Type B pancreatic cell (in vitro differentiated cells): Measurements from ENCODE around the gene TMCC1. TPM values are rescaled to one million over a fixed set of nuclear protein-coding genes. Genes with fewer than 3 reads are reported as not detected.
"Not testable (repeated sequence)": the region's sequence is repeated elsewhere in the genome, so short reads cannot be mapped to it uniquely, and the experiment has no call there.

ENCODE experiments used
- DNase-seq: peaks from one replicate; pipeline ENCODE4 v3.0.0; 2021; ENCODE audit warnings: mixed read lengths; ENCODE audit not compliant: unreplicated experiment; ENCODE audit errors: extremely low spot score
- H3K27ac Mint-ChIP-seq: 2 replicates; pipeline ENCODE4 v1.8.0; 2021; ENCODE audit warnings: mild to moderate bottlenecking, mixed read lengths
- H3K27me3 Mint-ChIP-seq: 2 replicates; pipeline ENCODE4 v1.8.0; 2021; ENCODE audit warnings: mixed read lengths
- H3K36me3 Mint-ChIP-seq: 2 replicates; pipeline ENCODE4 v1.8.0; 2021; ENCODE audit warnings: mixed read lengths
- H3K4me1 Mint-ChIP-seq: one replicate; pipeline ENCODE4 v1.8.0; 2021; ENCODE audit warnings: mixed read lengths; ENCODE audit not compliant: unreplicated experiment
- H3K4me3 Mint-ChIP-seq: 2 replicates; pipeline ENCODE4 v1.8.0; 2021; ENCODE audit warnings: mild to moderate bottlenecking, mixed read lengths
- H3K9me3 Mint-ChIP-seq: 2 replicates; pipeline ENCODE4 v1.8.0; 2021; ENCODE audit warnings: mixed read lengths
- total RNA-seq: library from RNA; stranded (reverse); gene quantifications from 2 replicates; pipeline ENCODE4 v1.2.1, GENCODE V29; 2021; ENCODE audit warnings: low replicate concordance
- TF ChIP-seq, protein P1 (sequence below): fragments of 200-600 bp; sonication (generic); conservative IDR thresholded peaks from 2 replicates; pipeline ENCODE4 v1.5.0; 2021; ENCODE audit warnings: antibody characterized with exemption, mild to moderate bottlenecking

Gene TMCC1
- total RNA-seq, 1 donor from 2014 or later: 46.9 TPM

DNA sequence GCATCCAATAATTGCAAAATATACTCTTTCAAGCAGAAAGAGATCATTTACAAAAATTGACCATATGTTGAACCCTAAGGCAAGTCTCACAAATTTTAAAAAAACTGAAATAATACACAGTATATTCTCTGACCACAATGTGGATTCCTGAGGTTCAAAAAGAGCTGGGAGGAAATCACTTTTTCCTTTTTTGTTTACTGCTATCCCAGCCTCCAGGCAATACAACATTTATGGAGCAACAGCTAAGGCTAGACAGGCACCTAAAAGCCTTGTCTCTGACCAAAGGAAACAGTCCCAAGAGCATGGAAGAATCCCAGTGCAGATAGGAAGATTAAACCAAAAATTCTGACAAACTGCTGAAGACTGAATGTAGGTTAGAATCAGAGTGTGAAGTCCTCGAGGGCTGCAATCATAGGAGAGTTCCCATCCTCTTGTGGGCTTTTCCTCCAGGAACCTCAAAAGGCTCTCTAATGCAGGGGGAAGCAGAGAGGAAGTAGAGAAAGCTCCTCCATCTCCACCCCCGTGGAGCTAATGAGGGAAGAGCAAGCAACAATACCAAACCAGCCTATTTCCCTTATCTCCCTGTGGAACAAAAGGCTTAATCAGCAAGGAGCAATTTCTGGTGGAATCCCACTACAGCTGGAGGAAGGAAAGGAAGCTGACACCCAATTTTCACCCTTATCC, 57.0 kb downstream of the TMCC1 start:
- Mint-ChIP-seq H3K27me3 (no peaks in the 10 kb centered on the region), H3K4me1 (peaks cover 23% of the 10 kb centered on the region), H3K4me3 (no peak overlapping the region), H3K36me3 (peaks cover 13% of the 10 kb centered on the region), H3K27ac (no peak overlapping the region), H3K9me3 (no peaks in the 10 kb centered on the region)
- TF ChIP-seq, protein P1, sequence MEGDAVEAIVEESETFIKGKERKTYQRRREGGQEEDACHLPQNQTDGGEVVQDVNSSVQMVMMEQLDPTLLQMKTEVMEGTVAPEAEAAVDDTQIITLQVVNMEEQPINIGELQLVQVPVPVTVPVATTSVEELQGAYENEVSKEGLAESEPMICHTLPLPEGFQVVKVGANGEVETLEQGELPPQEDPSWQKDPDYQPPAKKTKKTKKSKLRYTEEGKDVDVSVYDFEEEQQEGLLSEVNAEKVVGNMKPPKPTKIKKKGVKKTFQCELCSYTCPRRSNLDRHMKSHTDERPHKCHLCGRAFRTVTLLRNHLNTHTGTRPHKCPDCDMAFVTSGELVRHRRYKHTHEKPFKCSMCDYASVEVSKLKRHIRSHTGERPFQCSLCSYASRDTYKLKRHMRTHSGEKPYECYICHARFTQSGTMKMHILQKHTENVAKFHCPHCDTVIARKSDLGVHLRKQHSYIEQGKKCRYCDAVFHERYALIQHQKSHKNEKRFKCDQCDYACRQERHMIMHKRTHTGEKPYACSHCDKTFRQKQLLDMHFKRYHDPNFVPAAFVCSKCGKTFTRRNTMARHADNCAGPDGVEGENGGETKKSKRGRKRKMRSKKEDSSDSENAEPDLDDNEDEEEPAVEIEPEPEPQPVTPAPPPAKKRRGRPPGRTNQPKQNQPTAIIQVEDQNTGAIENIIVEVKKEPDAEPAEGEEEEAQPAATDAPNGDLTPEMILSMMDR: no peak
- DNase-seq: no peak

DNA sequence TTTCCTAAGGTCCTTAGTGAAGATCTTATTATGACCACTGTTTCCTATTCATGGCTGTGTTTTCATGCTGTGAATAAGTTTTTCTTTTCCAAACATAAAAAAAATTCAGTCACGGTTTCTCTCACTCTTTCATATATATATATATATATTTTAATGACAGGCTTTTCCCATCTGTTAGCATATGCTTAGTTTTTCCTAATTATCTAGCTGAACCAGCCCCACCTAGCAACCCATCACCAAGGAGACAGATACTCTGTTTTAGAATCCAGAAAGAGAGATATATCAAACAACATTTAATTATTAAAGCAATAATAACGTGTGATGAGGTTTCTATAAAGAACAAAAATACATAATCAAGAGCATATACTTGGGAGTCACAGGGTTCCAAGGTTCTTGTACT, 58.3 kb downstream of the TMCC1 start:
- TF ChIP-seq, protein P1: no peak
- Mint-ChIP-seq H3K4me1 (peaks cover 23% of the 10 kb centered on the region), H3K4me3 (no peak overlapping the region), H3K36me3 (peaks cover 7% of the 10 kb centered on the region), H3K9me3 (no peaks in the 10 kb centered on the region), H3K27me3 (no peaks in the 10 kb centered on the region), H3K27ac (no peak overlapping the region)
- DNase-seq: no peak

DNA sequence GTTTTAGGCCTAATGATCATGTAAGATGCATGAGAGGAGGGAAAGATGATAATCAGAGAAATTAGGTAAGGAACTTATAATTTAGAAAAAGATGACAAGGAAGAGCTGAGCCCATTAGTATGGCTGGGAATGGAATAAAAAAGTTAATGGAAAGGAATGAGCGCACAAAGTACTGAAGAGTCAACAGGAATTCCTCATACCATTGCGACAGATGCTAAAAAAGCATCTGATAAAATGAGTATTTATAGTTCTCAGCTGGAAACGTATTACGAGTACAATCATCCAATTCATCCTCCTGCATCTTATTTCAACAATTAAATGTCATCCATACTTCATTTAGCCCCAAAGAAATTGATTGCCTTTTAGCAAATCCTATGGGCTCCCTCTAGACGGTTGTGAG, 58.9 kb downstream of the TMCC1 start:
- peaks cover 7% of the 10 kb centered on the region for H3K36me3 Mint-ChIP-seq
- TF ChIP-seq, protein P1: no peak
- H3K9me3 Mint-ChIP-seq: no peaks in the 10 kb centered on the region
- H3K4me3 Mint-ChIP-seq: no peak overlapping the region
- no peak for DNase-seq
- H3K27me3 Mint-ChIP-seq: no peaks in the 10 kb centered on the region
- H3K4me1 Mint-ChIP-seq: peaks cover 23% of the 10 kb centered on the region
- H3K27ac Mint-ChIP-seq: no peak overlapping the region

DNA sequence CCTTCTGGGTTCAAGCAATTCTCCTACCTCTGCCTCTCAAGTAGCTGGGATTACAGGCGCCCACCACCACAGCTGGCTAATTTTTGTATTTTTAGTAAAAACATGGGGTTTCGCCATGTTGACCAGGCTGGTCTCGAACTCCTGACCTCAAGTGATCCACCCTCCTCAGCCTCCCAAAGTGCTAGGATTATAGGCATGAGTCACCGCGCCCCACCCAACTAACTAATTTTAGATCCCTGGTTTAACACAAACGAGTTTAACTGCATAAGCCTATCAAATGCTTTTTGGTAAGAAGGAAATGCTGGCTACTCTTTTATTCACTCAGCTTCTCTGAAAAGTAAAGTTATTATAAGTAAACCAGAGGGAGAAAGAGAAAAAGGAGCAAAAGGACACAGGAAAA, 61.6 kb downstream of the TMCC1 start:
- Mint-ChIP-seq H3K4me1 (peaks cover 19% of the 10 kb centered on the region), H3K27ac (peak overlapping the region; percentile 80)
- not testable (repeated sequence) for H3K36me3 Mint-ChIP-seq, H3K27me3 Mint-ChIP-seq, H3K9me3 Mint-ChIP-seq, DNase-seq, H3K4me3 Mint-ChIP-seq

DNA sequence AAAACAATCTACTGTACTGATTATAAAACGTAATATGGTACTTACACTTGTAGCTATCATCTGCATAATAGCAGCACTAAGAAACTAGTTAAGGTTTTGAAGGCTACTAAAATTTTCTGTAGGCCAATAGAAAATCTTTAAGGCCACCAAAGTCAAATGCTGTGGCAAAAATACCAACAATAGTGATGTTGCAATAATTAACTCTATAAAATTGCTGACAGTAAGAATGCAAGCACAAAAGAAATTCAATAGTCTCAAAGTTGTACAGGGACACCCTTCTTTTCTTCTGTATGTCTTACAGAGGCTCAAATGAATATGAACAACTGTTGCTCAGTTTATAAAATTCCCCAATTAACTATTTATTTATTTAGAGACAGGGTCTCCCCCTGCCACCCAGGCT, 62.0 kb downstream of the TMCC1 start:
- Mint-ChIP-seq H3K9me3 (no peaks in the 10 kb centered on the region), H3K27ac (no peak overlapping the region), H3K4me1 (peaks cover 15% of the 10 kb centered on the region), H3K4me3 (no peak overlapping the region), H3K27me3 (no peaks in the 10 kb centered on the region), H3K36me3 (peaks cover 4% of the 10 kb centered on the region)
- TF ChIP-seq, protein P1: no peak
- no peak for DNase-seq

DNA sequence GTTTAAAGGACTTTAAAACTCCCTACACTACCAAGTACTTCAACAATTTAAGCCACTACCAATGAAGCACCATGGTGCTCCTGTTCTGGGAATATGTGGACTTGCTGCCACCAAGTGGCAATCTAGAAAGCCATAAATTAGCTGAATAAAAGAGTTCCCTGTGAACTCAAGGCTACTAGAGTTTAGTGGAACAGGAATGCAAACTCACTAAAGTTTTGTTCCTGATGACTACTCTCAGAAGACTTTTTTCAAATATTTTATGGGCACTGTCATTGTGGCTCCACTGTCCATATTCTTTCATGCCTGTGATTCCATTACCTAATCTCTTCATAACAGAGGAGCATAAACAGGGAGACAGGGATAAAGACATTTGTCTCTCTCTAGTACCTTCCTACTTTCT, 63.9 kb downstream of the TMCC1 start:
- H3K27me3 Mint-ChIP-seq: no peaks in the 10 kb centered on the region
- peaks cover 16% of the 10 kb centered on the region for H3K4me1 Mint-ChIP-seq
- H3K4me3 Mint-ChIP-seq: no peak overlapping the region
- H3K9me3 Mint-ChIP-seq: no peaks in the 10 kb centered on the region
- peaks cover 4% of the 10 kb centered on the region for H3K36me3 Mint-ChIP-seq
- H3K27ac Mint-ChIP-seq: peak overlapping the region; percentile 46
- no peak for DNase-seq
- TF ChIP-seq, protein P1: peak; percentile 80
